Mesenchymal stem cell (in vitro differentiated cells and primary cell): ENCODE results near the gene IDNK.
"Not testable (repeated sequence)": the region's sequence is repeated elsewhere in the genome, so short reads cannot be mapped to it uniquely, and the experiment has no call there.

ENCODE experiments used
- DNase-seq: peaks from one replicate; pipeline ENCODE4 v3.0.0-alpha.2; 2013
- H2AFZ ChIP-seq: one replicate; pipeline ENCODE4 v1.6.1; 2013; ENCODE audit warnings: low read depth, mild to moderate bottlenecking, control low read depth, inconsistent platforms, low read length, moderate library complexity
- H2AK5ac ChIP-seq: 2 replicates; pipeline ENCODE4 v1.6.1; 2013; ENCODE audit warnings: low read length, moderate library complexity, mild to moderate bottlenecking, inconsistent platforms; ENCODE audit not compliant: severe bottlenecking
- H2BK120ac ChIP-seq: one replicate; pipeline ENCODE4 v1.6.1; 2013; ENCODE audit warnings: low read depth, mild to moderate bottlenecking, inconsistent platforms, low read length, moderate library complexity
- H2BK12ac ChIP-seq, 2 experiments: one replicate each; pipeline ENCODE4 v1.6.1; 2013; ENCODE audit warnings: inconsistent platforms in 2 of 2, low read length in 2 of 2, mild to moderate bottlenecking in 2 of 2, moderate library complexity in 2 of 2, control low read depth in 1 of 2
- H2BK15ac ChIP-seq: one replicate; pipeline ENCODE4 v1.6.1; 2013; ENCODE audit warnings: mild to moderate bottlenecking, low read depth, inconsistent platforms; ENCODE audit not compliant: poor library complexity, severe bottlenecking
- H2BK5ac ChIP-seq: 2 replicates; pipeline ENCODE4 v1.6.1; 2013; ENCODE audit warnings: low read depth, mild to moderate bottlenecking, low read length, control low read depth, inconsistent platforms; ENCODE audit not compliant: poor library complexity, severe bottlenecking
- H3K14ac ChIP-seq, 2 experiments: one replicate each; pipeline ENCODE4 v1.6.1; 2013; ENCODE audit warnings: inconsistent platforms in 2 of 2, low read length in 2 of 2, control low read depth in 1 of 2, mild to moderate bottlenecking in 1 of 2, moderate library complexity in 1 of 2
- H3K18ac ChIP-seq, 2 experiments: one replicate each; pipeline ENCODE4 v1.6.1; 2013; ENCODE audit warnings: inconsistent platforms in 2 of 2, low read length in 2 of 2, control low read depth in 1 of 2, low read depth in 1 of 2, mild to moderate bottlenecking in 1 of 2
- H3K23ac ChIP-seq, 2 experiments: one replicate each; pipeline ENCODE4 v1.6.1; 2013; ENCODE audit warnings: inconsistent platforms in 2 of 2, low read length in 2 of 2, mild to moderate bottlenecking in 2 of 2, moderate library complexity in 2 of 2, control low read depth in 1 of 2
- H3K27ac ChIP-seq: 2 replicates; pipeline ENCODE4 v1.5.1; 2013; ENCODE audit warnings: mild to moderate bottlenecking, moderate library complexity, low read length, control low read depth, inconsistent platforms; ENCODE audit not compliant: poor library complexity, severe bottlenecking
- H3K27me3 ChIP-seq, 2 experiments: 2 replicates each; pipeline versions ENCODE4 v1.6.1 to v1.7.0; 2013; ENCODE audit warnings: low read length in 2 of 2, mild to moderate bottlenecking in 2 of 2, moderate library complexity in 2 of 2, control low read depth in 1 of 2, inconsistent platforms in 1 of 2; ENCODE audit not compliant: control insufficient read depth in 1 of 2, insufficient read depth in 1 of 2
- H3K36me3 ChIP-seq, 2 experiments: 2 replicates each; pipeline versions ENCODE4 v1.6.1 to v1.7.0; 2013; ENCODE audit warnings: low read length in 2 of 2, control low read depth in 1 of 2, inconsistent platforms in 1 of 2, low read depth in 1 of 2, mild to moderate bottlenecking in 1 of 2; ENCODE audit not compliant: insufficient read depth in 2 of 2, control insufficient read depth in 1 of 2
- H3K4ac ChIP-seq, 2 experiments: one replicate each; pipeline ENCODE4 v1.6.1; 2013; ENCODE audit warnings: inconsistent platforms in 2 of 2, low read length in 2 of 2, mild to moderate bottlenecking in 2 of 2, moderate library complexity in 2 of 2, control low read depth in 1 of 2, low read depth in 1 of 2
- H3K4me1 ChIP-seq: 2 replicates; pipeline ENCODE4 v1.6.1; 2013; ENCODE audit warnings: low read depth, low read length, control low read depth; ENCODE audit not compliant: control insufficient read depth, insufficient read depth
- H3K4me2 ChIP-seq: 2 replicates; pipeline ENCODE4 v1.6.1; 2013; ENCODE audit warnings: low read length, mild to moderate bottlenecking, inconsistent platforms; ENCODE audit not compliant: poor library complexity, severe bottlenecking
- H3K4me3 ChIP-seq, 2 experiments: 2 replicates each; pipeline versions ENCODE4 v1.5.1 to v1.7.0; 2013; ENCODE audit warnings: low read length in 2 of 2, mild to moderate bottlenecking in 2 of 2, control low read depth in 1 of 2, low read depth in 1 of 2; ENCODE audit not compliant: insufficient read depth in 1 of 2
- H3K79me1 ChIP-seq: replicated peaks from 2 replicates; pipeline ENCODE4 v1.6.1; 2013; ENCODE audit warnings: mild to moderate bottlenecking, control low read depth, low read length, inconsistent platforms; ENCODE audit not compliant: poor library complexity, severe bottlenecking
- H3K9ac ChIP-seq: 2 replicates; pipeline ENCODE4 v1.7.0; 2013; ENCODE audit warnings: mild to moderate bottlenecking, low read length, moderate library complexity
- H3K9me3 ChIP-seq: 2 replicates; pipeline ENCODE4 v1.7.0; 2013; ENCODE audit warnings: mild to moderate bottlenecking, low read length; ENCODE audit not compliant: control insufficient read depth
- H4K8ac ChIP-seq: one replicate; pipeline ENCODE4 v1.6.1; 2013; ENCODE audit warnings: inconsistent platforms, mild to moderate bottlenecking, low read length, moderate library complexity
- H4K91ac ChIP-seq: one replicate; pipeline ENCODE4 v1.6.1; 2013; ENCODE audit warnings: mild to moderate bottlenecking, low read length, inconsistent platforms
- WGBS: methylation state at CpG from one replicate; pipeline ENCODE4 v1.1.7; 2013; ENCODE audit warnings: mixed read lengths; 5-methylcytosine and 5-hydroxymethylcytosine counted together

IDNK gene

DNA sequence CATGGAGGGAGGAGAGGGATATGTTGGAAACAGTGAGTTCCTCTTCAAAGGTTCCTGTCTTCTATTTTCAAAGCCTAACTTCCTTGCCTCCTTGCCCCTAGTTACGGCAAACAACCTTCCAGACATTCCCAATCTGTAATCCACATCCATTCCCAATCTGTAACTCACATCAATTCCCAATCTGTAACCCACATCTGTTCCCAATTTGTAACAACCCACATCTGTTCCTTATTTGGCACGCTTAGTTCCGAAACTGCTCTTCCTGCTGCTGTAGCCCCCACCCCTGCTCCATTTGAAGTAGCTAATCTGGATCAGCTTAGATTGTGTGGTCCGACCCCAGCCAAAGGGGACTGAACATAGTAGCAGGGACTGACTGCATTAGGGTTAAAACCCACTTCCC lies 23.9 kb upstream of the IDNK start:
- no peaks in the 10 kb centered on the region for H3K4me1 ChIP-seq
- H3K9me3 ChIP-seq, result peaks cover 6% of the 10 kb centered on the region
- H3K14ac ChIP-seq, result no peak overlapping the region
- no peak overlapping the region for H3K18ac ChIP-seq
- H3K9ac ChIP-seq, result no peak overlapping the region
- no peak overlapping the region for H3K4me3 ChIP-seq
- no peak overlapping the region for H3K23ac ChIP-seq
- H2BK5ac ChIP-seq, result no peak overlapping the region
- no peak overlapping the region for H3K4ac ChIP-seq
- no peak overlapping the region for H2AK5ac ChIP-seq
- H3K4me2 ChIP-seq, result no peak overlapping the region
- H2BK12ac ChIP-seq, result no peak overlapping the region
- no peak for DNase-seq
- peaks cover 4 to 17% of the 10 kb centered on the region in 2 experiments for H3K27me3 ChIP-seq
- H2AFZ ChIP-seq, result no peak overlapping the region
- H3K36me3 ChIP-seq, result no peaks in the 10 kb centered on the region
- H2BK15ac ChIP-seq, result no peak overlapping the region
- H3K27ac ChIP-seq, result no peak overlapping the region
- no peak overlapping the region for H2BK120ac ChIP-seq
- WGBS, result 93% methylated on average over 4 of the region's 4 CpGs
- H3K79me1 ChIP-seq, result no peaks in the 10 kb centered on the region
- H4K91ac ChIP-seq, result no peak overlapping the region
- no peak overlapping the region for H4K8ac ChIP-seq

GRCh38 chr9:83601463-83601862 lies 21.5 kb upstream of the IDNK start:
- Histone ChIP-seq H4K8ac (no peak overlapping the region), H3K9me3 (peaks cover 6% of the 10 kb centered on the region), H3K36me3 (no peaks in the 10 kb centered on the region), H2AFZ (no peak overlapping the region), H3K18ac (no peak overlapping the region), H3K9ac (no peak overlapping the region), H3K4me3 (no peak overlapping the region), H3K4ac (no peak overlapping the region), H2BK12ac (no peak overlapping the region), H3K4me2 (no peak overlapping the region), H4K91ac (no peak overlapping the region), H3K4me1 (no peaks in the 10 kb centered on the region), H3K79me1 (no peaks in the 10 kb centered on the region), H3K14ac (no peak overlapping the region), H3K23ac (no peak overlapping the region), H2BK120ac (no peak overlapping the region), H2BK15ac (no peak overlapping the region), H2AK5ac (no peak overlapping the region), H2BK5ac (no peak overlapping the region), H3K27me3 (peaks cover 4 to 25% of the 10 kb centered on the region in 2 experiments), H3K27ac (no peak overlapping the region)
- 85% methylated on average over 2 of the region's 2 CpGs for WGBS
- no peak for DNase-seq

GRCh38 chr9:83607620-83608019 lies 15.3 kb upstream of the IDNK start:
- not testable (repeated sequence) for H2BK120ac ChIP-seq, H3K14ac ChIP-seq, H3K9me3 ChIP-seq, H3K4me3 ChIP-seq, H3K79me1 ChIP-seq, H3K27ac ChIP-seq, H2AK5ac ChIP-seq, H4K8ac ChIP-seq, DNase-seq, H3K27me3 ChIP-seq, H3K23ac ChIP-seq, H2BK15ac ChIP-seq, H3K4me2 ChIP-seq, H2AFZ ChIP-seq, H3K18ac ChIP-seq, H2BK12ac ChIP-seq, H3K9ac ChIP-seq, H3K4ac ChIP-seq, H3K36me3 ChIP-seq, H4K91ac ChIP-seq, H3K4me1 ChIP-seq, H2BK5ac ChIP-seq
- 83% methylated on average over 2 of the region's 3 CpGs for WGBS

- H3K23ac ChIP-seq, H3K27me3 ChIP-seq, H3K4ac ChIP-seq, H2AK5ac ChIP-seq, H3K9me3 ChIP-seq, H3K18ac ChIP-seq, H3K14ac ChIP-seq, H2BK15ac ChIP-seq, H3K27ac ChIP-seq, H3K4me1 ChIP-seq, H2BK120ac ChIP-seq, H3K4me2 ChIP-seq, H2BK5ac ChIP-seq, DNase-seq, H4K91ac ChIP-seq, H2BK12ac ChIP-seq, H3K79me1 ChIP-seq, H4K8ac ChIP-seq, H3K36me3 ChIP-seq, H2AFZ ChIP-seq, H3K9ac ChIP-seq, H3K4me3 ChIP-seq: not testable (repeated sequence)
- WGBS, result 98% methylated on average over 3 of the region's 3 CpGs
Measured at GRCh38 chr9:83613298-83613697, 9.6 kb upstream of the IDNK start.
